GM19043 (cell line): ENCODE data around the gene DNAJC6.
"Not testable (repeated sequence)": the region's sequence is repeated elsewhere in the genome, so short reads cannot be mapped to it uniquely, and the experiment has no call there.

ENCODE experiments used
- ATAC-seq: cut with Tn5 transposase; IDR thresholded peaks from one replicate; pipeline ENCODE4 v1.9.1; 2021; ENCODE audit warnings: low read depth; ENCODE audit not compliant: unreplicated experiment

DNAJC6 gene

GRCh38 chr1:65425006-65425405, 115.7 kb downstream of the DNAJC6 start:
- ATAC-seq = no peak

- ATAC-seq = no peak
Observed at GRCh38 chr1:65425697-65426096, 116.4 kb downstream of the DNAJC6 start.

GRCh38 chr1:65429078-65429477, 119.7 kb downstream of the DNAJC6 start:
- ATAC-seq = no peak

- no peak for ATAC-seq
Observed at GRCh38 chr1:65429806-65430205, 120.5 kb downstream of the DNAJC6 start.

GRCh38 chr1:65431111-65431705, 121.9 kb downstream of the DNAJC6 start:
- ATAC-seq = no peak

- no peak for ATAC-seq
Observed at GRCh38 chr1:65432918-65433317, 123.6 kb downstream of the DNAJC6 start.

GRCh38 chr1:65434255-65434654, 124.9 kb downstream of the DNAJC6 start:
- no peak for ATAC-seq

- no peak for ATAC-seq
Observed at GRCh38 chr1:65434760-65435159, 125.4 kb downstream of the DNAJC6 start.

GRCh38 chr1:65435987-65436386, 126.6 kb downstream of the DNAJC6 start:
- ATAC-seq = no peak

GRCh38 chr1:65437616-65438015, 128.3 kb downstream of the DNAJC6 start:
- ATAC-seq = no peak

- no peak for ATAC-seq
Observed at GRCh38 chr1:65440322-65440900, 131.1 kb downstream of the DNAJC6 start.

- ATAC-seq = no peak
Observed at GRCh38 chr1:65440915-65441314, 131.6 kb downstream of the DNAJC6 start.

- no peak for ATAC-seq
Observed at GRCh38 chr1:65441464-65441863, 132.1 kb downstream of the DNAJC6 start.

- ATAC-seq = no peak
Observed at GRCh38 chr1:65442442-65442841, 133.1 kb downstream of the DNAJC6 start.

- ATAC-seq = no peak
Observed at GRCh38 chr1:65443647-65444046, 134.3 kb downstream of the DNAJC6 start.

GRCh38 chr1:65444128-65444640, 134.8 kb downstream of the DNAJC6 start:
- no peak for ATAC-seq

- no peak for ATAC-seq
Observed at GRCh38 chr1:65445837-65446236, 136.5 kb downstream of the DNAJC6 start.

GRCh38 chr1:65449214-65449823, 140.0 kb downstream of the DNAJC6 start:
- no peak for ATAC-seq

GRCh38 chr1:65455678-65456077, 146.3 kb downstream of the DNAJC6 start:
- not testable (repeated sequence) for ATAC-seq

GRCh38 chr1:65456481-65456880, 147.1 kb downstream of the DNAJC6 start:
- no peak for ATAC-seq

- ATAC-seq = no peak
Observed at GRCh38 chr1:65457868-65458267, 148.5 kb downstream of the DNAJC6 start.
